Embryonic facial prominence (tissue), 1 donor: ENCODE results near the gene CD48.
"Not testable (repeated sequence)": the region's sequence is repeated elsewhere in the genome, so short reads cannot be mapped to it uniquely, and the experiment has no call there.

Source experiments
- DNase-seq: peaks from one replicate; pipeline ENCODE4 v3.0.0-alpha.2; 2016; ENCODE audit errors: extremely low spot score

CD48 gene

GRCh38 chr1:160713161-160713560 is 1.5 kb upstream of the CD48 start:
- no peak for DNase-seq

- not testable (repeated sequence) for DNase-seq
These were observed 981 bp upstream of the CD48 start for GRCh38 chr1:160712525-160713080.

GRCh38 chr1:160711276-160711601 is 383 bp downstream of the CD48 start:
- no peak for DNase-seq

- DNase-seq: no peak
These were observed 937 bp downstream of the CD48 start for GRCh38 chr1:160710517-160711252.

- no peak for DNase-seq
These were observed 1.9 kb downstream of the CD48 start for GRCh38 chr1:160709715-160710114.

GRCh38 chr1:160708801-160709200 is 2.8 kb downstream of the CD48 start:
- DNase-seq: no peak

- no peak for DNase-seq
These were observed 3.5 kb downstream of the CD48 start for GRCh38 chr1:160708118-160708517.

- DNase-seq: no peak
These were observed 4.2 kb downstream of the CD48 start for GRCh38 chr1:160707236-160708064.

- no peak for DNase-seq
These were observed 4.9 kb downstream of the CD48 start for GRCh38 chr1:160706526-160707235.

GRCh38 chr1:160705742-160706141 is 5.9 kb downstream of the CD48 start:
- no peak for DNase-seq

GRCh38 chr1:160705212-160705621 is 6.4 kb downstream of the CD48 start:
- not testable (repeated sequence) for DNase-seq

GRCh38 chr1:160704250-160704649 is 7.4 kb downstream of the CD48 start:
- no peak for DNase-seq

- DNase-seq: no peak
These were observed 9.5 kb downstream of the CD48 start for GRCh38 chr1:160702100-160702499.

GRCh38 chr1:160692390-160692789 is 19.2 kb downstream of the CD48 start:
- DNase-seq: not testable (repeated sequence)

GRCh38 chr1:160685266-160685665 is 26.4 kb downstream of the CD48 start:
- DNase-seq: no peak

- DNase-seq: no peak
These were observed 28.4 kb downstream of the CD48 start for GRCh38 chr1:160682983-160683865.

GRCh38 chr1:160681891-160682140 is 29.8 kb downstream of the CD48 start:
- DNase-seq: no peak

GRCh38 chr1:160681066-160681890 is 30.3 kb downstream of the CD48 start:
- DNase-seq: no peak

GRCh38 chr1:160680399-160680798 is 31.2 kb downstream of the CD48 start:
- no peak for DNase-seq

- DNase-seq: no peak
These were observed 31.7 kb downstream of the CD48 start for GRCh38 chr1:160679893-160680292.
